ENCODE data around the gene HHEX. TPM values are rescaled to one million over a fixed set of nuclear protein-coding genes. Genes with fewer than 3 reads are reported as not detected.

Gene HHEX
- polyA plus RNA-seq, 1 donor (not counting 4 experiments of a cell fraction or from before 2014, with no cell fraction given), result not detected

DNA sequence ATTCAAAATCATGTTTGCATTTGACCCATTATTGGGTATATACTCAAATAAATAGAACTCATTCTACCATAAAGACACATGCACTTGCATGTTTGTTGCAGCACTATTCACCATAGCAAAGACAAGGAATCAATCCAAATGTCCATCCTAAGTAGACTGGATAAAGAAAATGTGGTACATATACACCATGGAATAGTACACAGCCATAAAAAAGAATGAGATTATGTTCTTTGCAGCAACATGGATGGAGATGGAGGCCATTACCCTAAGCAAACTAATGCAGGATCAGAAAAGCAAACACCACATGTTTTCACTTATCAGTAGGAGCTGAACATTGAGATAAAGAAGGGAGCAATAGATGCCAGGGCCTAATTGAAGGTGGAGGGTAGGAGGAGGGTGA, 12.0 kb upstream of the HHEX start:
- Histone ChIP-seq H3K79me2 (ENCODE audit: control insufficient read depth, insufficient read depth, low read length) (no peaks in the 10 kb centered on the region), H3K27ac (ENCODE audit: control insufficient read depth, insufficient read depth, low read length) (no peak overlapping the region), H3K9ac (ENCODE audit: control insufficient read depth, extremely low read depth, insufficient read depth, low read length) (no peak overlapping the region), H3K9me1 (ENCODE audit: control insufficient read depth, extremely low read depth, insufficient read depth, low read length) (no peaks in the 10 kb centered on the region), H3K4me1 (ENCODE audit: control insufficient read depth, extremely low read depth, insufficient read depth, low read length) (no peaks in the 10 kb centered on the region), H3K27me3 (ENCODE audit: control insufficient read depth, extremely low read depth, insufficient read depth, low read length) (no peaks in the 10 kb centered on the region), H3K4me2 (ENCODE audit: control insufficient read depth, extremely low read depth, insufficient read depth, low read depth, low read length) (no peak overlapping the region), H3K9me3 (ENCODE audit: control insufficient read depth, low read depth, low read length) (no peaks in the 10 kb centered on the region), H2AFZ (ENCODE audit: control insufficient read depth, low read length) (no peak overlapping the region), H3K4me3 (ENCODE audit: control insufficient read depth in 2 of 3, extremely low read depth in 1 of 3, insufficient read depth in 2 of 3, low read depth in 1 of 3, low read length in 3 of 3) (no peak overlapping the region), H4K20me1 (ENCODE audit: control insufficient read depth, extremely low read depth, insufficient read depth, low read length) (no peaks in the 10 kb centered on the region), H3K36me3 (ENCODE audit: control insufficient read depth in 2 of 2, extremely low read depth in 1 of 2, insufficient read depth in 2 of 2, low read length in 2 of 2) (no peaks in the 10 kb centered on the region)
- dilution Hi-C loops (cut with MboI; ENCODE audit: extremely low pct_ligation_motif_present, low sequenced_read_pairs), result no loop called here
- TF ChIP-seq, protein P1, sequence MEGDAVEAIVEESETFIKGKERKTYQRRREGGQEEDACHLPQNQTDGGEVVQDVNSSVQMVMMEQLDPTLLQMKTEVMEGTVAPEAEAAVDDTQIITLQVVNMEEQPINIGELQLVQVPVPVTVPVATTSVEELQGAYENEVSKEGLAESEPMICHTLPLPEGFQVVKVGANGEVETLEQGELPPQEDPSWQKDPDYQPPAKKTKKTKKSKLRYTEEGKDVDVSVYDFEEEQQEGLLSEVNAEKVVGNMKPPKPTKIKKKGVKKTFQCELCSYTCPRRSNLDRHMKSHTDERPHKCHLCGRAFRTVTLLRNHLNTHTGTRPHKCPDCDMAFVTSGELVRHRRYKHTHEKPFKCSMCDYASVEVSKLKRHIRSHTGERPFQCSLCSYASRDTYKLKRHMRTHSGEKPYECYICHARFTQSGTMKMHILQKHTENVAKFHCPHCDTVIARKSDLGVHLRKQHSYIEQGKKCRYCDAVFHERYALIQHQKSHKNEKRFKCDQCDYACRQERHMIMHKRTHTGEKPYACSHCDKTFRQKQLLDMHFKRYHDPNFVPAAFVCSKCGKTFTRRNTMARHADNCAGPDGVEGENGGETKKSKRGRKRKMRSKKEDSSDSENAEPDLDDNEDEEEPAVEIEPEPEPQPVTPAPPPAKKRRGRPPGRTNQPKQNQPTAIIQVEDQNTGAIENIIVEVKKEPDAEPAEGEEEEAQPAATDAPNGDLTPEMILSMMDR (optimal IDR thresholded peaks at IDR 0.05 in 1 of 3, IDR thresholded peaks at IDR 0.05 in 1 of 3, conservative IDR thresholded peaks at IDR 0.05 in 1 of 3; ENCODE audit: extremely low read depth in 1 of 3, insufficient read depth in 2 of 3, low read length in 3 of 3), result no peak
- TF ChIP-seq EZH2 (IDR thresholded peaks at IDR 0.05; ENCODE audit: low read length), result no peak
- DNase-seq (ENCODE audit: low read depth, low spot score), result no peak
- no peak for FAIRE-seq

- Histone ChIP-seq H3K9me1 (ENCODE audit: control insufficient read depth, extremely low read depth, insufficient read depth, low read length) (no peaks in the 10 kb centered on the region), H2AFZ (ENCODE audit: control insufficient read depth, low read length) (no peak overlapping the region), H3K4me2 (ENCODE audit: control insufficient read depth, extremely low read depth, insufficient read depth, low read depth, low read length) (no peak overlapping the region), H3K4me3 (ENCODE audit: control insufficient read depth in 2 of 3, extremely low read depth in 1 of 3, insufficient read depth in 2 of 3, low read depth in 1 of 3, low read length in 3 of 3) (no peak overlapping the region), H3K9me3 (ENCODE audit: control insufficient read depth, low read depth, low read length) (no peaks in the 10 kb centered on the region), H3K27ac (ENCODE audit: control insufficient read depth, insufficient read depth, low read length) (no peak overlapping the region), H4K20me1 (ENCODE audit: control insufficient read depth, extremely low read depth, insufficient read depth, low read length) (no peaks in the 10 kb centered on the region), H3K9ac (ENCODE audit: control insufficient read depth, extremely low read depth, insufficient read depth, low read length) (no peak overlapping the region), H3K36me3 (ENCODE audit: control insufficient read depth in 2 of 2, extremely low read depth in 1 of 2, insufficient read depth in 2 of 2, low read length in 2 of 2) (no peaks in the 10 kb centered on the region), H3K4me1 (ENCODE audit: control insufficient read depth, extremely low read depth, insufficient read depth, low read length) (no peaks in the 10 kb centered on the region), H3K79me2 (ENCODE audit: control insufficient read depth, insufficient read depth, low read length) (no peaks in the 10 kb centered on the region), H3K27me3 (ENCODE audit: control insufficient read depth, extremely low read depth, insufficient read depth, low read length) (no peaks in the 10 kb centered on the region)
- FAIRE-seq (no peak), DNase-seq (ENCODE audit: low read depth, low spot score) (no peak)
- TF ChIP-seq, protein P1 (optimal IDR thresholded peaks at IDR 0.05 in 1 of 3, IDR thresholded peaks at IDR 0.05 in 1 of 3, conservative IDR thresholded peaks at IDR 0.05 in 1 of 3; ENCODE audit: extremely low read depth in 1 of 3, insufficient read depth in 2 of 3, low read length in 3 of 3), result no peak
- TF ChIP-seq EZH2 (IDR thresholded peaks at IDR 0.05; ENCODE audit: low read length), result no peak
- dilution Hi-C loops (cut with MboI; ENCODE audit: extremely low pct_ligation_motif_present, low sequenced_read_pairs), result no loop called here
These were observed 11.5 kb upstream of the HHEX start for GRCh38 chr10:92678206-92678605.
